ENCODE measurements around the gene PCNX4.

Gene PCNX4

GRCh38 chr14:60175255-60175902 is 83.7 kb downstream of the PCNX4 start:
- no peak for DNase-seq

- no peak for DNase-seq
Measured at GRCh38 chr14:60178164-60178563, 86.4 kb downstream of the PCNX4 start.

- DNase-seq: no peak
Measured at GRCh38 chr14:60178820-60179219, 87.1 kb downstream of the PCNX4 start.

GRCh38 chr14:60179431-60179869 is 87.7 kb downstream of the PCNX4 start:
- no peak for DNase-seq

- DNase-seq: no peak
Measured at GRCh38 chr14:60183138-60183537, 91.4 kb downstream of the PCNX4 start.

- no peak for DNase-seq
Measured at GRCh38 chr14:60183741-60184140, 92.0 kb downstream of the PCNX4 start.

GRCh38 chr14:60184146-60184904 is 92.6 kb downstream of the PCNX4 start:
- DNase-seq: peak; percentile 45

GRCh38 chr14:60184905-60185555 is 93.3 kb downstream of the PCNX4 start:
- DNase-seq: no peak

- no peak for DNase-seq
Measured at GRCh38 chr14:60188115-60188514, 96.4 kb downstream of the PCNX4 start.

GRCh38 chr14:60188696-60189095 is 97.0 kb downstream of the PCNX4 start:
- no peak for DNase-seq

- no peak for DNase-seq
Measured at GRCh38 chr14:60189923-60190840, 98.5 kb downstream of the PCNX4 start.

- no peak for DNase-seq
Measured at GRCh38 chr14:60195179-60195810, 103.6 kb downstream of the PCNX4 start.

- no peak for DNase-seq
Measured at GRCh38 chr14:60196291-60196690, 104.6 kb downstream of the PCNX4 start.

GRCh38 chr14:60197629-60198303 is 106.0 kb downstream of the PCNX4 start:
- DNase-seq: no peak

GRCh38 chr14:60199321-60199720 is 107.6 kb downstream of the PCNX4 start:
- no peak for DNase-seq

GRCh38 chr14:60204104-60204842 is 112.5 kb downstream of the PCNX4 start:
- DNase-seq: no peak

- no peak for DNase-seq
Measured at GRCh38 chr14:60204843-60205774, 113.4 kb downstream of the PCNX4 start.

GRCh38 chr14:60206249-60206670 is 114.5 kb downstream of the PCNX4 start:
- DNase-seq: no peak

GRCh38 chr14:60206837-60207533 is 115.3 kb downstream of the PCNX4 start:
- DNase-seq: no peak

Data from CD4-positive, alpha-beta T cell treated with Interleukin-6 for 4 hours (primary cell).